Measurements from ENCODE around the gene LPAR5.
"Not testable (repeated sequence)": the region's sequence is repeated elsewhere in the genome, so short reads cannot be mapped to it uniquely, and the experiment has no call there.

Gene LPAR5

DNA sequence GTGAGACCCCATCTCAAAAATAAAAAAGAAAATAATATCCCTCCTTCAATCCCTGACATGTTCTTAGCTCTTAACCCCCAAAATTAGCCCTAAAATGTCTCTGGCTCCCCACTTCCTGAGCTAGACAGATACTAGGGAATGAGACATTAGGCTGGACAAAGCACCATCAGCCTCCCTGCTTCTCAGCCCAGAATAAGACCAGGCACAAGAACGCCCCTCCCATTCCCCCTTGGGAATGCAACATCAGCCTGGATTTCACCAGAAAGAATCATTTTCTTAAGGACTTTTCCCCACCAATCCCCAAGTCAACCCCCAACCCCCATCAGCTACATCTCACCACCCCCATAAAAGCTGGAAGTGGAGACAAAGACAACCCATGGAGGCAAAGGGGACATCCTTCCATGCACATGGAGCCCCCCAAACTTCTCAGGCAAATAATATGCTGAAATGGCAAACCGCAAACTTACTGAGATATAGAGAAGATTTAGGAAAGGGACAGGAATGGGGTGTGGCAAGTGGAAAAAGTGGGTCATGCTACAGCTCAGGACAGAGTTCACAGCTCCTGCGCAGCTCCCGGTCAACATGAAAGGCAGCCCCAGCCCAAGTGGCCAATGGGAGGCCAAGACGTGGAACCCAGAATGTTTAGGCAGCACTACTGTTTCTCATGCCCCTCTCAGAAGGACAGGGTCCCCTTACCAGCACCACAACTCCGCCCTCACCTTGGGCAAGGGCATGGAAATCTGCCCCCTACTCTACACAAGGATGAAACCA lies 31.3 kb downstream of the LPAR5 start:
- Histone ChIP-seq H3K9ac (ENCODE audit: low read depth, low read length) (peak overlapping the region; percentile 81; the same call in 1 of the 2 replicates), H3K4me1 (ENCODE audit: insufficient read depth, low read length) (peaks cover 18% of the 10 kb centered on the region), H3K27ac (ENCODE audit: low read length) (no peak overlapping the region)

DNA sequence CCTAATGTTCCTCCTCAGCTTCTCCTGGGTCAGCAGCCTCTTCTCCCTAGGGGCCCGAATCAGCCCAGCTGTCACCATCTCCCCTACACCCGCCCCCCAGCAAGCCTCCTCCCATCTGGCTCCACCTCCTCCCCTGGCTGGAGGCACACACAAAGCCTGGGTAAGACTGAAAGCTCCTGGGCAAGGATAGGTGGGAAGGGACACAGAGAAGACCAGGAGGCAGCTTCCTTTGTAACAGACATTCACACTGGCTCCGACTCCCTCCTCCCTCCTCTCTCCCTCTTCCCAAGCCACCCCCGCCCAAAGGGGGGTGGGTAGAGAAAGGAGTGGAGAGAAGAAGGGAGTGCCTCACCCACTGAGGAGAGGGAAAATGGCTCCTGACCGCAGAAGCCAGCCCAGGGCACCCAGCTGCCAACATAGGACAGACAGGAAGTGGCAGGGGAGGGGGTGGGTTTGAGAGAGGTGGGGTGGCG lies 32.6 kb downstream of the LPAR5 start:
- H3K4me3 ChIP-seq (ENCODE audit: low read length) = no peak overlapping the region
- peaks cover 78% of the 10 kb centered on the region for H3K36me3 ChIP-seq (ENCODE audit: insufficient read depth, low read depth, low read length)
- H3K4me1 ChIP-seq (ENCODE audit: insufficient read depth, low read length) = peaks cover 18% of the 10 kb centered on the region
- H3K9me3 ChIP-seq (ENCODE audit: insufficient read depth, low read depth, low read length) = no peaks in the 10 kb centered on the region
- no peak overlapping the region for H3K27ac ChIP-seq (ENCODE audit: low read length)
- H3K9ac ChIP-seq (ENCODE audit: low read depth, low read length) = no peak overlapping the region
- H3K27me3 ChIP-seq (ENCODE audit: insufficient read depth, low read length) = no peaks in the 10 kb centered on the region

More for the DNA sequence above, 31.3 kb downstream of the LPAR5 start:
- peaks cover 65% of the 10 kb centered on the region for H3K36me3 ChIP-seq (ENCODE audit: insufficient read depth, low read depth, low read length)
- H3K9me3 ChIP-seq (ENCODE audit: insufficient read depth, low read depth, low read length) = no peaks in the 10 kb centered on the region
- H3K27me3 ChIP-seq (ENCODE audit: insufficient read depth, low read length) = no peaks in the 10 kb centered on the region
- peak overlapping the region; percentile 92 for H3K4me3 ChIP-seq (ENCODE audit: low read length)

DNA sequence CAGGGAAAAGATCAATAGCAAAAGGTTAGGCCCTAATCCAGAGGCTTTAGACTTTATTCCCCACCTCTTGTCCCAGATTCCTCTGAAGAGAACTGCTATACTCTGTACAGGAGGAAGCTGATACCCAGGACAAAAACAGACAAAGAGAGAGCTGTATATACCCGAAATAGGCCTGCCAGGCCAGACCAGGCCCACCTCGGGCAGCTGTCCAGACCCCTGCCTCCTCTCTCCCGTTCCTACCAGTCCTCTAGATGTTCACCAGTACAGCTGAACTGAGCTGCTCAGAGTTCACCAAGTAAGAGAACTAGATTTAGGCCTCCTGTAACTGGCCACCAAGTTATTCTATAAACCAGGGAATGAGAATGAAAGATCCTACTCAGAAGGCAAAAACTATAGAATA lies 33.2 kb downstream of the LPAR5 start:
- Histone ChIP-seq H3K27me3 (ENCODE audit: insufficient read depth, low read length) (no peaks in the 10 kb centered on the region), H3K36me3 (ENCODE audit: insufficient read depth, low read depth, low read length) (peaks cover 84% of the 10 kb centered on the region), H3K4me3 (ENCODE audit: low read length) (no peak overlapping the region), H3K9ac (ENCODE audit: low read depth, low read length) (no peak overlapping the region), H3K27ac (ENCODE audit: low read length) (no peak overlapping the region), H3K4me1 (ENCODE audit: insufficient read depth, low read length) (peaks cover 18% of the 10 kb centered on the region), H3K9me3 (ENCODE audit: insufficient read depth, low read depth, low read length) (no peaks in the 10 kb centered on the region)

DNA sequence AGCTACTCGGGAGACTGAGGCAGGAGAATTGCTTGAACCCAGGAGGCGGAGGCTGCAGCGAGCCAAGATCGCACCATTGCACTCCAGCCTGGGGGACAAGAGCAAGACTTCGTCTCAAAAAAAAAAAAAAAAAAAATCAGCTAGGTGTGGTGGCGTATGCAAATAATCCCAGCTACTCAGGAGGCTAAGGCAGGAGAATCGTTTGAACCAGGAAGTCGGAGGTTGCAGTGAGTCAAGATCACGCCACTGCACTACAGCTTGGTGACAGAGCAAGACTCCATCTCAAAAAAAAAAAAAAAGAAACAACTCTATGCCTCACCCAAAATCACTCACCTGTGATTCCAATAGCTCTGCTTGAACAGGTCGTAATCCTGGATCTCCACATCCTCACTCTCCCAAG lies 40.1 kb downstream of the LPAR5 start:
- not testable (repeated sequence) for H3K4me1 ChIP-seq (ENCODE audit: insufficient read depth, low read length); H3K27ac ChIP-seq (ENCODE audit: low read length); H3K9me3 ChIP-seq (ENCODE audit: insufficient read depth, low read depth, low read length); H3K27me3 ChIP-seq (ENCODE audit: insufficient read depth, low read length); H3K9ac ChIP-seq (ENCODE audit: low read depth, low read length); H3K4me3 ChIP-seq (ENCODE audit: low read length)
- H3K36me3 ChIP-seq (ENCODE audit: insufficient read depth, low read depth, low read length) = peaks cover 95% of the 10 kb centered on the region

DNA sequence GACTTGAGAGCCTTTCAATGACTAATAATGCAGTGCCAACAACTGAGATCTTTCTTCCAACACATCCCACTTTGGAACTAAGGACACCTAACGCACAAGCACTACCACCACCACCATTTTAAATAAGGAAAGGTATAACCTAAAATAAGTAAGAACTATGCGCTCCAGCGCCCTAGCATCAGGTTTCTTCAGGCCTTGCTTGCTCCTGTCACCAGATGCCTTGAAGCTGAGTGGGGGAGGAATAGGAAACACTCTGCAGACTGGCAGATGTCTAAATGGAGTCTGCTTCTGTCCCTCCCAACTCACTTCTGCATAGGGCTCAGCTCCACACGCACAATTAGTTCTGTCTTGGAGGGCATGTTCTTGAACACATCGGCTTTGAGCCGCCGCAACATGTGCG lies 43.7 kb downstream of the LPAR5 start:
- Histone ChIP-seq H3K27me3 (ENCODE audit: insufficient read depth, low read length) (no peaks in the 10 kb centered on the region), H3K36me3 (ENCODE audit: insufficient read depth, low read depth, low read length) (peaks cover 95% of the 10 kb centered on the region), H3K4me3 (ENCODE audit: low read length) (no peak overlapping the region), H3K9ac (ENCODE audit: low read depth, low read length) (no peak overlapping the region), H3K27ac (ENCODE audit: low read length) (no peak overlapping the region), H3K4me1 (ENCODE audit: insufficient read depth, low read length) (no peaks in the 10 kb centered on the region), H3K9me3 (ENCODE audit: insufficient read depth, low read depth, low read length) (no peaks in the 10 kb centered on the region)

DNA sequence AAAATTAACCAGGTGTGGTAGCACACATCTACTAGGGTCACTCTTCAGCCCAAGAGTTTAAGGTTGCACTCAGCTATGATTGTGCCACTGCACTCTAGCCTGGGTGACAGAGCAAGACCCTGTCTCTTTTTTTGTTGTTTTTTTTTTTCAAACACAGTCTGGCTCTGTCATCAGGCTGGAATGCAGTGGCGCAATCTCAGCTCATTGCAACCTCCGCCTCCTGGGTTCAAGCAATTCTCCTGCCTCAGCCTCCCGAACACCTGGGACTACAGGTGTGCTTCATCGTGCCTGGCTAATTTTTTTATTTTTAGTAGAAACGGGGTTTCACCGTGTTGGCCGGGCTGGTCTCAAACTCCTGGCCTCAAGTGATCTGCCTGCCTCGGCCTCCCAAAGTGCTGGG lies 49.2 kb downstream of the LPAR5 start:
- not testable (repeated sequence) for H3K4me1 ChIP-seq (ENCODE audit: insufficient read depth, low read length); H3K27ac ChIP-seq (ENCODE audit: low read length)
- H3K36me3 ChIP-seq (ENCODE audit: insufficient read depth, low read depth, low read length) = peaks cover 97% of the 10 kb centered on the region

DNA sequence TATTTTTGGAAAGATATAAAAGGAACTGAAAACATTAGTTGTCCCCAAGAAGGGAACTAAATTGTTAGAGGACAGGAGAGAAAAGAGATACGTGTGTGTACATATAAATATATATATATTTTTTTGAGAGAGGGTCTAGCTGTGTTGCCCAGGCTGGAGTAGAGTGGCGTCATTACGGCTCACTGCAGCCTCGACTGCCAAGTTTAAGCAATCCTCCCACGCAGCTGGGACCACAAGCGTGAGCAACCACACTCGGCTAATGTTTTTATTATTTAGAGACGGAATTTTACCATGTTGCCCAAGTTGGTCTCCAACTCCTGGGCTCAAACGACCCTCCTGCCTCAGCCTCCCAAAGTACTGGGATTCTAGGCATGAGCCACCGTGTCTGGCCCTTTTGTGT lies 51.5 kb downstream of the LPAR5 start:
- H3K36me3 ChIP-seq (ENCODE audit: insufficient read depth, low read depth, low read length) = peaks cover 96% of the 10 kb centered on the region
- H3K9me3 ChIP-seq (ENCODE audit: insufficient read depth, low read depth, low read length) = no peaks in the 10 kb centered on the region
- no peak overlapping the region for H3K27ac ChIP-seq (ENCODE audit: low read length)
- no peaks in the 10 kb centered on the region for H3K27me3 ChIP-seq (ENCODE audit: insufficient read depth, low read length)
- H3K4me1 ChIP-seq (ENCODE audit: insufficient read depth, low read length) = no peaks in the 10 kb centered on the region
- H3K4me3 ChIP-seq (ENCODE audit: low read length) = no peak overlapping the region
- H3K9ac ChIP-seq (ENCODE audit: low read depth, low read length) = no peak overlapping the region

More for the DNA sequence above, 49.2 kb downstream of the LPAR5 start:
- not testable (repeated sequence) for H3K9ac ChIP-seq (ENCODE audit: low read depth, low read length); H3K4me3 ChIP-seq (ENCODE audit: low read length); H3K27me3 ChIP-seq (ENCODE audit: insufficient read depth, low read length); H3K9me3 ChIP-seq (ENCODE audit: insufficient read depth, low read depth, low read length)

DNA sequence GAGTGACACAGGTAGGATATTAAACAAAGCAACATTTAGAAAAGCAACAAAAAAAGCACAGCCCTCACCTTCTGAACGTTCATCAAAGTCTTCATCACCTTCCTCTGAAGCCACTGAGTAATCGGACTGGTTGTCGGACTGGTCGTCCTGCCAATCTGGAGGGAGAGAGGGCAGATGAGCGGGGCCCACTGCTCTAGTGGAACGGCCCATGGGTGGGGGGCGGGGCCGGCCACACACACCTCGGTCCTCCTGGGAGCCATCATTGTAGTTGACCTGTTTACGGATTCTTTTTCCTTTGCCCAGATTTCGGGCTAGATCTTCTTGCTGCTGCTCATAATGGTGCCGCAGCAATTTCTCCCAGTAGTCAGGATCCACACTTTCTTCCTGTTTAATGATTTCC lies 52.8 kb downstream of the LPAR5 start:
- Histone ChIP-seq H3K4me3 (ENCODE audit: low read length) (no peak overlapping the region), H3K27me3 (ENCODE audit: insufficient read depth, low read length) (no peaks in the 10 kb centered on the region), H3K36me3 (ENCODE audit: insufficient read depth, low read depth, low read length) (peaks cover 95% of the 10 kb centered on the region), H3K9ac (ENCODE audit: low read depth, low read length) (no peak overlapping the region), H3K4me1 (ENCODE audit: insufficient read depth, low read length) (no peaks in the 10 kb centered on the region), H3K27ac (ENCODE audit: low read length) (no peak overlapping the region), H3K9me3 (ENCODE audit: insufficient read depth, low read depth, low read length) (no peaks in the 10 kb centered on the region)

DNA sequence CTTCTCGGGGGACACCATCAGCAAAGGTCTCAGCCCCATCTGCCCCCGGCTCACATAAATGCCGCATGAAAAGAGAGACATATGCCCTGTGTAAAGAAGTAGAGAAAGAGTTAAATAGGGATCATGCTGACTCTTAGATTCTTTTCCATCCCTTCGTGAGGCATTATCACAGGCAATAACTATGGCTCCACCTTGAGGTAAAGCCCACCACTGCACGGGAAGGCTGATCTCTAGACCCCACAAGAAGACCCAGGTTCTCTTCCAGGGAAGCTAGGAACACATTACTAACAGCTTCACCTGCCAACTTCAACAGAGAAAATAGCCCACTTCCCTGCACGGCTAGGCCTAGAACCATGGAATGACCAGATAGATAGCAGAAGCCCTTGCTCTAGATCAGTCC lies 53.6 kb downstream of the LPAR5 start:
- no peak overlapping the region for H3K27ac ChIP-seq (ENCODE audit: low read length)
- H3K9me3 ChIP-seq (ENCODE audit: insufficient read depth, low read depth, low read length) = no peaks in the 10 kb centered on the region
- no peaks in the 10 kb centered on the region for H3K4me1 ChIP-seq (ENCODE audit: insufficient read depth, low read length)
- peaks cover 95% of the 10 kb centered on the region for H3K36me3 ChIP-seq (ENCODE audit: insufficient read depth, low read depth, low read length)
- H3K27me3 ChIP-seq (ENCODE audit: insufficient read depth, low read length) = no peaks in the 10 kb centered on the region
- H3K4me3 ChIP-seq (ENCODE audit: low read length) = no peak overlapping the region
- H3K9ac ChIP-seq (ENCODE audit: low read depth, low read length) = no peak overlapping the region

DNA sequence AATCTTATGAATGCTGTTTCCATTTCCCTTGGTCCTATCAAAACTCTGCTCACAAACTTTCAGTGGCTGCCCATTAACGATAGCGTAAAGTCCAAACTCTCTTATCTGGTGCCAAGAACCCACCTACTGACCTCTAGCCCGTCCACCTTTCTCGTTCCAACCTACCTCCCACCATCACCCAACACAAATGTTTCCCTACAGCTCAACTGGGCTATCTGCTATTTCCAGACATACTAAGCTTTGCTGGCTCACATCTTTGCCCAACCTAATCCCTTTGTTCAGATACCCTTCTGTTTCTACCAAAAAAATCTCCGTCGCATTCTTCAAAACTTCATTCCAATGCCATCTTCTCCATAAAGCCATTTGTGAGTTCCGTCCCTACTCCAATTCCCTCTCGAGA lies 60.1 kb downstream of the LPAR5 start:
- H3K27me3 ChIP-seq (ENCODE audit: insufficient read depth, low read length) = no peaks in the 10 kb centered on the region
- H3K27ac ChIP-seq (ENCODE audit: low read length) = no peak overlapping the region
- H3K36me3 ChIP-seq (ENCODE audit: insufficient read depth, low read depth, low read length) = peaks cover 94% of the 10 kb centered on the region
- H3K4me1 ChIP-seq (ENCODE audit: insufficient read depth, low read length) = no peaks in the 10 kb centered on the region
- H3K9ac ChIP-seq (ENCODE audit: low read depth, low read length) = no peak overlapping the region
- H3K4me3 ChIP-seq (ENCODE audit: low read length) = no peak overlapping the region
- H3K9me3 ChIP-seq (ENCODE audit: insufficient read depth, low read depth, low read length) = no peaks in the 10 kb centered on the region

DNA sequence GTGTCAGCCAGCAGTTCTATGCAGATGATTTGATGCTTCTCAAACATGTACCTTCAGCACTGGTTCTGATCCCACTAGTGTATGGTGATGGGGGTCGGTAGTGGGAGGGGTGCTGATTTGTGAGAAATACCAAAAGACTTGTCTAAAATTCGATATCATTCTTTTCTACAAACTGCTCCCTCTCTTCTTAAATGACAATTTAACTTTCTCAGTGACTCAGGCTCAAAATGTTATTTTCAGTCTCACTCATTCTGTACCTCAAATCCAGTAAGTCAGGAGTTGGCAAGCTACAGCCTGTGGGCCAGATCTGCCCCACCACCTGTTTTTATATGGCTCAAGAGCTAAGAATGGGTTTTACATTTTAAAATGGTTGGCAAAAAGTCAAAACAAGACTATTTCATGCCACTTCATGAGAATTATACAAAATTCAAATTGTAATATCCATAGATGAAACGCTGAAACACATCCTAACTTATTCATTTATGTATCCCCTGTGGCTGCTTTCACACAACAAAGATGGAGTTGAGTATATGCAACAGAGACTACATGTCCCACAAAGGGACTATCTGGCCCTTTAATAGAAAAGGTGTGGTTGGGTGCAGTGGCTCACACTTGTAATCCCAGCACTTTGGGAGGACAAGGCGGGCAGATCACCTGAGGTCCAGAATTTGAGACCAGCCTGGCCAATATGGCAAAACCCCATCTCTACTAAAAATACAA lies 61.0 kb downstream of the LPAR5 start:
- no peaks in the 10 kb centered on the region for H3K27me3 ChIP-seq (ENCODE audit: insufficient read depth, low read length)
- no peaks in the 10 kb centered on the region for H3K4me1 ChIP-seq (ENCODE audit: insufficient read depth, low read length)
- peaks cover 95% of the 10 kb centered on the region for H3K36me3 ChIP-seq (ENCODE audit: insufficient read depth, low read depth, low read length)
- H3K9ac ChIP-seq (ENCODE audit: low read depth, low read length) = no peak overlapping the region
- no peak overlapping the region for H3K4me3 ChIP-seq (ENCODE audit: low read length)
- H3K9me3 ChIP-seq (ENCODE audit: insufficient read depth, low read depth, low read length) = no peaks in the 10 kb centered on the region
- H3K27ac ChIP-seq (ENCODE audit: low read length) = no peak overlapping the region

DNA sequence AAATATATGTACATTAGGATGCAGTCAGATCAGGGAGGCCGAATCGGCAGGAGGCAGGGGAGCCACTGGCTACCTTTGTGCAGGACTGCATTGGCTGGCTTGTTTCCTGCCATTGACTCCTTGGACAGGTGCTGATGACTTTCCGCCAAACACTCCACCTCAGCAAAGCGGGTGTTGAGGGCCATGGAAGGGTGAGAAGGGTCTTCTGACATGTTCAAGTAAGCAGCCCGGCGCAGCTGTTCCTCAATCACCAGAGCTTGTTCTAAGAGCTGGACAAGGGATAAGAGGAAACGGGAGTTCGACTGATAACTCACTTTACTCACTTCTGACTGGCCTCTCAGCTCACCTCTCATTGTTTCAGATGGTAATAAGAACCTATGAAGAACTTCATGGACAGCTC lies 62.8 kb downstream of the LPAR5 start:
- Histone ChIP-seq H3K4me3 (ENCODE audit: low read length) (no peak overlapping the region), H3K36me3 (ENCODE audit: insufficient read depth, low read depth, low read length) (peaks cover 89% of the 10 kb centered on the region), H3K9me3 (ENCODE audit: insufficient read depth, low read depth, low read length) (no peaks in the 10 kb centered on the region), H3K4me1 (ENCODE audit: insufficient read depth, low read length) (no peaks in the 10 kb centered on the region), H3K27ac (ENCODE audit: low read length) (no peak overlapping the region), H3K27me3 (ENCODE audit: insufficient read depth, low read length) (no peaks in the 10 kb centered on the region), H3K9ac (ENCODE audit: low read depth, low read length) (no peak overlapping the region)

Measured in iPS-20b (cell line).